ENCODE measurements around the gene NFIX. TPM values are rescaled to one million over a fixed set of nuclear protein-coding genes. Genes with fewer than 3 reads are reported as not detected.
A peak's percentile ranks its signal among the peaks of the same experiment; 100 is the strongest.

NFIX gene
- total and polyA plus RNA-seq, 2 donors (not counting 1 experiment from before 2014, with no cell fraction given): 35.7 to 74.8 TPM

DNA sequence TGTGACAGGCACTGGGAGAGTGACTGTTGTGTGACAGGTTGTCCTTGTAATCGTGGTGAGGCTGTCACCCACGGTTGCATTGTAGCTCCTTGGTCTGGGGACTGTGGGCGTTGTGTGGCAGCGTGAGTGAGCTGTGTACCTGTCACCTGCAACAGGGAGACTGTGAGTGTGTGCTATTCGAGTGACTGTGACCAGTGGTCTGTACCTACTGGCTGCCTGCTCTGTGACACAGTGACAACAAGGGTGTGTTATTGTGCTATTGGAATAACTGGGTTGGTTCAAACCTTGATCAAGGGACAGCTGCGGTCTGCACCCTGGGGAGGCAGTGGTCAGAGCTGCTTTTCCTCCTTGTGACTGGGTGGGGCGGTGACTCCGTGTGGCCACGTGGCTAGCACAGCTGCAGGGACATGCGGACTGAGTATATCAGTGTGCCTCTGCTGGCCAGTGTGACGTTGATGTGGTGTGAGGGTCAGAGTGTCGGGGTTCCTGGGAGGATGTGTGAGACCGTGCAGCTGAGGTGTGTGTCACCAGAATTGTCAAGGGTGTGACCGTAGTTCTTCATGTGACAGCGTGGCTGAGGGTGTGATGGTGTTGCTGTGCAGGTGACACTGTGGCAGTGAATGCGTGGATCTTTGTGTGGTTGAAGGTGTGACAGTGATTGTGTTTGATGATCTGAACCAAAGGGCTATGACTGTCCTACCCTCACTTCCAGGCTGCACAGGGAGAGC lies 10.1 kb upstream of the NFIX start:
- no peaks in the 10 kb centered on the region for H3K36me3 ChIP-seq (ENCODE audit: control insufficient read depth, insufficient read depth, low read length)
- H2AFZ ChIP-seq (ENCODE audit: low read length): no peak overlapping the region
- no peaks in the 10 kb centered on the region for H4K20me1 ChIP-seq (ENCODE audit: control insufficient read depth, extremely low read depth, insufficient read depth, low read length)
- no peak overlapping the region for H3K4me3 ChIP-seq (replicated peaks in 1 of 4; ENCODE audit: control extremely low read depth in 1 of 4, insufficient read depth in 1 of 4, low read depth in 3 of 4, low read length in 4 of 4)
- H3K27ac ChIP-seq (ENCODE audit: insufficient read depth, low read length): no peak overlapping the region
- no peaks in the 10 kb centered on the region for H3K9me3 ChIP-seq (ENCODE audit: control insufficient read depth, insufficient read depth, low read depth, low read length)
- H3K79me2 ChIP-seq (ENCODE audit: control insufficient read depth, insufficient read depth, low read length): no peaks in the 10 kb centered on the region
- H3K27me3 ChIP-seq (ENCODE audit: control insufficient read depth, insufficient read depth, low read length): no peaks in the 10 kb centered on the region
- no peak overlapping the region for H3K4me2 ChIP-seq (ENCODE audit: extremely low read depth, insufficient read depth, low read length)
- H3K4me1 ChIP-seq (ENCODE audit: control insufficient read depth, extremely low read depth, insufficient read depth, low read length): peaks cover 11% of the 10 kb centered on the region
- no peak overlapping the region for H3K9ac ChIP-seq (ENCODE audit: insufficient read depth, low read length)
- DNase-seq (ENCODE audit: low read depth in 2 of 2): peak; percentile 56 to 79
- TF ChIP-seq, protein P1, sequence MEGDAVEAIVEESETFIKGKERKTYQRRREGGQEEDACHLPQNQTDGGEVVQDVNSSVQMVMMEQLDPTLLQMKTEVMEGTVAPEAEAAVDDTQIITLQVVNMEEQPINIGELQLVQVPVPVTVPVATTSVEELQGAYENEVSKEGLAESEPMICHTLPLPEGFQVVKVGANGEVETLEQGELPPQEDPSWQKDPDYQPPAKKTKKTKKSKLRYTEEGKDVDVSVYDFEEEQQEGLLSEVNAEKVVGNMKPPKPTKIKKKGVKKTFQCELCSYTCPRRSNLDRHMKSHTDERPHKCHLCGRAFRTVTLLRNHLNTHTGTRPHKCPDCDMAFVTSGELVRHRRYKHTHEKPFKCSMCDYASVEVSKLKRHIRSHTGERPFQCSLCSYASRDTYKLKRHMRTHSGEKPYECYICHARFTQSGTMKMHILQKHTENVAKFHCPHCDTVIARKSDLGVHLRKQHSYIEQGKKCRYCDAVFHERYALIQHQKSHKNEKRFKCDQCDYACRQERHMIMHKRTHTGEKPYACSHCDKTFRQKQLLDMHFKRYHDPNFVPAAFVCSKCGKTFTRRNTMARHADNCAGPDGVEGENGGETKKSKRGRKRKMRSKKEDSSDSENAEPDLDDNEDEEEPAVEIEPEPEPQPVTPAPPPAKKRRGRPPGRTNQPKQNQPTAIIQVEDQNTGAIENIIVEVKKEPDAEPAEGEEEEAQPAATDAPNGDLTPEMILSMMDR (conservative IDR thresholded peaks at IDR 0.05 in 1 of 2, IDR thresholded peaks at IDR 0.05 in 1 of 2; ENCODE audit: low read depth in 1 of 2, low read length in 2 of 2): no peak
- TF ChIP-seq EZH2 (IDR thresholded peaks at IDR 0.05; ENCODE audit: low read length, missing control alignments): no peak

DNA sequence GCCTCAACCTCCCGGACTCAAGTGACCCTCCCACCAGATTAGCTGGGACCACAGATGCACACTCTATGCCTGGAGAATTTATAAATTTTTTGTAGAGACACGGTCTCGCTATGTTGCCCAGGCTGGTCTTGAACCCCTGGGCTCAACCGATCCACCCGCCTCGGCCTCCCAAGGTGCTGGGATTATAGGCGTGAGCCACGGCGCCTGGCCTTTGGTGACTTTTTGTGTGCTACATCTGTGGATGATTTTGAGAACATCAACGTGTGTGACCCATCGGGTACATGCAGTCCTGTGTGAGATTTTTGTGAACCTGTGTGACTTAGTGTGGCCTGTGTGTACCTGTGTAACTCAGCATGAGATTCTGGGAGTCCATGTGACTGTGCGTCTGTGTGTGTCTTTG lies 8.5 kb upstream of the NFIX start:
- no peak for TF ChIP-seq EZH2 (IDR thresholded peaks at IDR 0.05; ENCODE audit: low read length, missing control alignments)
- TF ChIP-seq, protein P1 (conservative IDR thresholded peaks at IDR 0.05 in 1 of 2, IDR thresholded peaks at IDR 0.05 in 1 of 2; ENCODE audit: low read depth in 1 of 2, low read length in 2 of 2): no peak
- H3K9ac ChIP-seq (ENCODE audit: insufficient read depth, low read length): no peak overlapping the region
- DNase-seq (ENCODE audit: low read depth in 2 of 2): no peak
- H3K4me1 ChIP-seq (ENCODE audit: control insufficient read depth, extremely low read depth, insufficient read depth, low read length): peaks cover 11% of the 10 kb centered on the region
- H3K79me2 ChIP-seq (ENCODE audit: control insufficient read depth, insufficient read depth, low read length): no peaks in the 10 kb centered on the region
- H3K27ac ChIP-seq (ENCODE audit: insufficient read depth, low read length): no peak overlapping the region
- no peaks in the 10 kb centered on the region for H3K36me3 ChIP-seq (ENCODE audit: control insufficient read depth, insufficient read depth, low read length)
- H3K4me2 ChIP-seq (ENCODE audit: extremely low read depth, insufficient read depth, low read length): no peak overlapping the region
- H3K27me3 ChIP-seq (ENCODE audit: control insufficient read depth, insufficient read depth, low read length): no peaks in the 10 kb centered on the region
- no peak overlapping the region for H3K4me3 ChIP-seq (replicated peaks in 1 of 4; ENCODE audit: control extremely low read depth in 1 of 4, insufficient read depth in 1 of 4, low read depth in 3 of 4, low read length in 4 of 4)
- no peaks in the 10 kb centered on the region for H4K20me1 ChIP-seq (ENCODE audit: control insufficient read depth, extremely low read depth, insufficient read depth, low read length)
- H2AFZ ChIP-seq (ENCODE audit: low read length): no peak overlapping the region
- H3K9me3 ChIP-seq (ENCODE audit: control insufficient read depth, insufficient read depth, low read depth, low read length): no peaks in the 10 kb centered on the region

DNA sequence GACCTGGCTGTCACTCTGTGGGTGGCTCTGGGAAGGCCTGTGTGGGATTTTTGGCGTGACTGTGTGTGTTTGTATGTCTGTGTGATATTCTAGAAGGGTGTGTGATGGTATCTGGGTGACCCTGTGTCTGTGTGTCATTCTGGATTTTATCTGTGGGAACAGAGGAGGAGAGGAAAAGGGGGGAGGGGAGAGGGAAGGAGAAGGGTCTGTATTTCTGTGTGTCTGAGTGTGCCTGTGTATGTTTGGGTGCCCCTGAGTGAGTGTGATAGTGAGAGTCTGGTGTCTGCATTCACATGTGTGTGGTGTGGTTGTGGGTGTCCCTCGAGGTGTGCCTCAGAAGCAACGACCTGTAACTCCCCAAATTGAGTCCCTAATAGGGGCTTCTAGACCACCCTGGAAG lies 8.1 kb upstream of the NFIX start:
- H3K9ac ChIP-seq (ENCODE audit: insufficient read depth, low read length): no peak overlapping the region
- no peak overlapping the region for H3K27ac ChIP-seq (ENCODE audit: insufficient read depth, low read length)
- TF ChIP-seq, protein P1 (conservative IDR thresholded peaks at IDR 0.05 in 1 of 2, IDR thresholded peaks at IDR 0.05 in 1 of 2; ENCODE audit: low read depth in 1 of 2, low read length in 2 of 2): no peak
- TF ChIP-seq EZH2 (IDR thresholded peaks at IDR 0.05; ENCODE audit: low read length, missing control alignments): no peak
- no peak for DNase-seq (ENCODE audit: low read depth in 2 of 2)
- H3K4me2 ChIP-seq (ENCODE audit: extremely low read depth, insufficient read depth, low read length): no peak overlapping the region
- H4K20me1 ChIP-seq (ENCODE audit: control insufficient read depth, extremely low read depth, insufficient read depth, low read length): no peaks in the 10 kb centered on the region
- H3K4me1 ChIP-seq (ENCODE audit: control insufficient read depth, extremely low read depth, insufficient read depth, low read length): peaks cover 11% of the 10 kb centered on the region
- no peaks in the 10 kb centered on the region for H3K79me2 ChIP-seq (ENCODE audit: control insufficient read depth, insufficient read depth, low read length)
- no peaks in the 10 kb centered on the region for H3K36me3 ChIP-seq (ENCODE audit: control insufficient read depth, insufficient read depth, low read length)
- H3K27me3 ChIP-seq (ENCODE audit: control insufficient read depth, insufficient read depth, low read length): no peaks in the 10 kb centered on the region
- H2AFZ ChIP-seq (ENCODE audit: low read length): no peak overlapping the region
- no peak overlapping the region for H3K4me3 ChIP-seq (replicated peaks in 1 of 4; ENCODE audit: control extremely low read depth in 1 of 4, insufficient read depth in 1 of 4, low read depth in 3 of 4, low read length in 4 of 4)
- no peaks in the 10 kb centered on the region for H3K9me3 ChIP-seq (ENCODE audit: control insufficient read depth, insufficient read depth, low read depth, low read length)
